NCI-H2029 (cell line): ENCODE data around the gene ACMSD.
"Not testable (repeated sequence)": the region's sequence is repeated elsewhere in the genome, so short reads cannot be mapped to it uniquely, and the experiment has no call there.

Source experiments
- DNase-seq: peaks from one replicate; lab custom pipeline; 2025; lab: John Stamatoyannopoulos, UW

The ACMSD gene

GRCh38 chr2:134907441-134908116 lies 69.2 kb downstream of the ACMSD start:
- not testable (repeated sequence) for DNase-seq

GRCh38 chr2:134910763-134911399 lies 72.5 kb downstream of the ACMSD start:
- no peak for DNase-seq

- DNase-seq: no peak
These were observed 73.0 kb downstream of the ACMSD start for GRCh38 chr2:134911400-134911785.

- DNase-seq: no peak
These were observed 73.9 kb downstream of the ACMSD start for GRCh38 chr2:134912361-134912760.

- DNase-seq: no peak
These were observed 79.0 kb downstream of the ACMSD start for GRCh38 chr2:134917360-134917865.

- DNase-seq: peak; percentile 94
These were observed 79.6 kb downstream of the ACMSD start for GRCh38 chr2:134917888-134918525.

- peak; percentile 97 for DNase-seq
These were observed 80.3 kb downstream of the ACMSD start, which contains the start of gene CCNT2 for GRCh38 chr2:134918526-134919340. Gene CCNT2 (plus strand): TSS chr2:134918822. CDS start chr2:134918855, 33 bp downstream.

GRCh38 chr2:134919341-134920210 lies 81.2 kb downstream of the ACMSD start:
- DNase-seq: peak; percentile 16

- no peak for DNase-seq
These were observed 86.5 kb downstream of the ACMSD start for GRCh38 chr2:134924912-134925311.

GRCh38 chr2:134926231-134926931 lies 88.0 kb downstream of the ACMSD start:
- DNase-seq: no peak

GRCh38 chr2:134927195-134927594 lies 88.8 kb downstream of the ACMSD start:
- DNase-seq: no peak

- no peak for DNase-seq
These were observed 94.6 kb downstream of the ACMSD start for GRCh38 chr2:134932864-134933526.

- DNase-seq: no peak
These were observed 95.3 kb downstream of the ACMSD start for GRCh38 chr2:134933732-134934131.

GRCh38 chr2:134934150-134934549 lies 95.7 kb downstream of the ACMSD start:
- no peak for DNase-seq

- no peak for DNase-seq
These were observed 96.2 kb downstream of the ACMSD start for GRCh38 chr2:134934641-134935040.

- DNase-seq: no peak
These were observed 98.3 kb downstream of the ACMSD start for GRCh38 chr2:134936691-134937090.

GRCh38 chr2:134943540-134943939 lies 105.1 kb downstream of the ACMSD start:
- DNase-seq: no peak

GRCh38 chr2:134944975-134945374 lies 106.6 kb downstream of the ACMSD start:
- no peak for DNase-seq

- no peak for DNase-seq
These were observed 107.7 kb downstream of the ACMSD start for GRCh38 chr2:134946073-134946472.
